ENCODE results near the gene GRB10.

Gene GRB10

DNA sequence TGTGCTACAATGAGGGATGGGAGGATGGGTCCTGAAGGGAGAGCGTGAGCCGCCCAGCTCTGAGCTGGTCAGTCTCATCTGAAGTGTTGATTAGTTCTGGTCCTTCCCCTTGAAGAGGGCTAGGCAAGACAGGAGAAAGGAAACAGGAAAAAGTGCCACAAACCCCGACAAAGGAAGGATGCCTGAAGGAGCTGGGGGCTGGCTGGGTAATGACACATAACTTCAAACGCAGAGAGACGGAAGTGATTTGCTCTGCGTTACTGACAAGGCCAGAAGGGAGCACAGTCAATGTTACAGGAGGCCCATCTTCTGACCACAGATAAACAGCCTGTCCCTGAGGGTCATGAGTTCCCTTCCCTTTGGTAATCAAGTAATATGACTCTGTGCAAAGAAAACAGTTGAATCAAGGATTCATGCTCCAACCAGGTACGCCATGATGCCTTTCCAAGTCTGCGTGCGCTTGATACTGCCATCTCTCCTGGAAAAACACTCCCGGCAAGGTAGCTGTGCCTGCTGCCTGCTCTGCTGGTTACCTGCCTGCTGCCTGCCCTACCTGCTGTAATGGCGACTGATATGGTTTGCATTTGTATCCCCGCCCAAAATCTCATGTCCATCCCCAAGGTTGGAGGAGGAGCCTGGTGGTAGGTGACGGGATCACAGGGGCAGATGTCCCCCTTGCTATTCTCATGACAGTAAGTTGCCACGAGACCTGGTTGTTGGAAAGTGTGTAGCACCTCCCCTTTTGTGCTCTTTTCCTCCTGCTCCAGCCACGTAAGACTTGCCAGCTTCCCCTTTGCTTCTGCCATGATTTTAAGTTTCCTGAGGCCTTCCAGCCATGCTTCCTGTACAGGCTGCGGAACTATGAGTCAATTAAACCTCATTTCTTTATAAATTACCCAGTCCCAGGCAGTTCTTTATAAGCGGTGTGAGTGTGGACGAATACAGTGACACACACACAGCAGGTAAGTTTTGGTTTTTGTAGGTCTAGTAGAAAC, 57.9 kb downstream of the GRB10 start:
- in situ Hi-C loops (cut with HindIII; ENCODE audit: low sequenced_read_pairs): no loop called here

DNA sequence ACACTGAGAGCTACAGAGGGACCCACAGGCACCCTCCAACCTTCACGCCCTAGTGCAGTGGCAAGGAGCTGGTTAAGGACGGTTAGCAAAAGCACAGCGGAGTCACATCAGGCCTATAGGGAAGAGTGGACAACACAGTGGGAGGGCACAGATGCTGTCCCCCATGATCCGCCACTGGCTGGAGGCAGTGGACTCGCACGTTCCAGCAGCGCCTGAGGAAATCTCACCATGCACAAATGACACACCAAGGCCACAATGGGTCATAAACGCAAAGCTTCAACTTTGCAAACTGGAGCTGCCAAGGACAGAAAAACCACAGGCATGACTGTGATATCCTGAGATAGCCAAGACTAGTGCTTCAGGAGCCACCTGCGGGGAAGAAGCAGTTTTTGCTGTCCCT, 58.8 kb downstream of the GRB10 start:
- in situ Hi-C loops (cut with HindIII; ENCODE audit: low sequenced_read_pairs): no loop called here

DNA sequence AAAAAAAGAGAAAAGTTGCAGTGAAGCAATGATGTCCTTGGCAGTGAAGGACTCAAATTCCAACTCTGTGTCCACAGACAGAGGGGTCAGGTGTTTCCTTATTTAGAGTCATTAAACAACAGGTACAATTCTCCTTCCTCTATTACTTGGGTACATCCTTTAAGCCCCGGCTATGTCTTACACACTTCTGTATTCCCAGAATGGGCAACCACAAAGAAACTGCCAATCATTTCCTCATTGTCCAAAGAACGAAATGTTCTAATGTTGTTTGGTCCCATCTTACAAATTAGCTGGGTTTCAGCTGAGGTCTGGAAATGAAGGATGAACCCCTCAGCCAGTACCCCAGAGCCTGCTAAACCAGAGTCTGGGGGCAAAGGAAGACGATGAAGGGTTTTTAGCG, 59.5 kb downstream of the GRB10 start:
- in situ Hi-C loops (cut with HindIII; ENCODE audit: low sequenced_read_pairs): no loop called here

DNA sequence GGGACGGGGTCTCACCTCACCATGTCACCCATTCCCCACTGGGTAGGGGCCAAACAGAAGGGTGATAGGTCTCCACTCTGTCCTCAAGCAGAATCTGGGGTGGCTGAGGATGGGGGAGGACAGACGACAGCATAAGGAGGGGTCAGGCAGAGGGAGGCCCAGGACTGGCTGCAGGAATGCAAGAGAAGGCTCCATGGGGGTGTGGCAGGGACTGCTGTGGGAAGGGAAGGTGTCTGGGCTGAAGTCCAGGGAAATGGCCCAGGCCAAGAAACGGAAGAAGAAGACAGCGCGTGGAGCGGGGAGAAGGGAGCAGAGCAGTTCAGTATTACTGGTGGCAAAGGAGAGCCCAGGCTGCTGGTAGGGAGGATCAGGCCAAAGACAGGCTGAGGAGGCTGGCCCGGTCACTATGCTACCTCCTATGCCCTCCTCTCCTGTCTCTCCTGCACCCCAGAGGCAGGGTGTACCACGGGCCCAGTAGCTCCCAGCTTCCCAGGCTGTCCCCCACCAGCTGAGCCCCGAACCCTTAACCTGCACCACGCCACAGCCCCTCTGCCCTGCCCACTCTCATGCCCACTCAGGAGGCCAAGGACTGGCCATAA, 60.9 kb downstream of the GRB10 start:
- in situ Hi-C loops (cut with HindIII; ENCODE audit: low sequenced_read_pairs): no loop called here

DNA sequence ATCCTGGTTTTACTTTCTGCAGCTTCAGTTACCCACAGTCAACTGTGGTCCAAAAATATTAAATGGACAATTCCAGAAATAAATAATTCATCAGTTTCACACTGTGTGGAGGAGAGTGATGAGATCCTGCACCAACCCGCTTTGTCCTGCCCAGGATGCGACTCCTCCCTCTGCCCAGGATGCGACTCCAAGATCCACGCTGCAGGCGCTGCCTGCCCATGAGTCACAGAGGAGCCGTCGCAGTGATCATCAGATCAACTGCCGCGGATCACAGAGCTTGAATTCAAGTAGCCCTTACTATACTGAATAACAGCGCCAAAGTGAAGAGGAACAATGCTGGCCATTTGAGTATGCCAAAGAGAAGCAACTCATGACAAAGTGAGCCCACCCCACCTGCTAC, 61.5 kb downstream of the GRB10 start:
- in situ Hi-C loops (cut with HindIII; ENCODE audit: low sequenced_read_pairs): no loop called here

DNA sequence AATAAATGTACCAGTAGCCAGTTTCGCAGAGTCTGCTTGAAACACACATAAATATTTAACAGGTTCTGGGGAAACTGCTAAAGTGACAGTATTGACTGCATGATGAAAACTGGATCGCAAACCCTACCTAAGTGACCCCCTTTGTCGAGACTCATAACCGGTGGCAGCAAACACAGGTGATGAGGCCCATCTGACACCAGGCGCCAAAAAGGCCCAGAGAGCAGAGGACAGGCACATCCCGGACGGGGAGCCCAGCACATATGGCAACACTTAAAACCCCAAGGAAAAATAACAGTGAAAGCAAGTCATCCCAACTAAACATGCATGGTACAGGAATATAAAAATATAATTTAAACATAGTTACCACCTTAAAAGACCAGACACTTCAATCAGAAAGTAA, 62.4 kb downstream of the GRB10 start:
- in situ Hi-C loops (cut with HindIII; ENCODE audit: low sequenced_read_pairs): no loop called here

DNA sequence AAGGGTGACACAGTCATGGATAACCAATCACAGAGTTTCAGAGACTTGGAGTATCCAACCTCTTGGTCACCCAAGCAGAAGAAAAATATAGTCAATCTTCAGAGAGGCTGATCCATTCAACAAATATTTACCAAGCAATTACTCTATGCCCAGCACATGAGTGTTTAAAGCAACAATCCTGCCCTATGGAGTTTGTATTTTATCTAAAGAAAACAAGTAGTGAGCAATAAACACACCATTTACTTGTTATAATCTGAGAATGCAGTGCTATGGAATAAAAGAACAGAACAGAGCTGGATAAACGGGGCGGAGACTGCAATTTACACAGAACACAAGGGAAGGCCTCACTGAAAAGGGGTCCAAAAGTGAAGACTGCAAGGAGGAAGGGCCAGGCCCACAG, 63.8 kb downstream of the GRB10 start:
- in situ Hi-C loops (cut with HindIII; ENCODE audit: low sequenced_read_pairs): no loop called here

DNA sequence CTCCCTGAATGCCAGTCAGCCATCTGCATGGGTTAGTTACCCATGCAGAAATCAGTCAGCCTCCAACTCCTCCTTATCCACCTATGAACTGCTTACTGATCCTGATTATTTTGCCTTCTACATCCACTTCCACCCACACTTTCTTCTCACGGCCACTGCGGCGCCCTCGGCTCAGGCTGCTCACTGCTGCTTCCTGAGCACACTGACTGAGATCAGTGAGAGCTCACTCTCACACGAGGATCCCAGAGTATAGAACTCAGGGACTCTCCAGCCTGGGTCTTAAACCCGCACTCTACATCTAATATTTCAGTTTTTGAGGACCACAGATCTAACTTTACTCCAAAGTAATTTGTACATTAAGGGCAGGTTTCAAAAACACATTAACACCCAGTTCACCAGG, 64.4 kb downstream of the GRB10 start:
- in situ Hi-C loops (cut with HindIII; ENCODE audit: low sequenced_read_pairs): no loop called here

DNA sequence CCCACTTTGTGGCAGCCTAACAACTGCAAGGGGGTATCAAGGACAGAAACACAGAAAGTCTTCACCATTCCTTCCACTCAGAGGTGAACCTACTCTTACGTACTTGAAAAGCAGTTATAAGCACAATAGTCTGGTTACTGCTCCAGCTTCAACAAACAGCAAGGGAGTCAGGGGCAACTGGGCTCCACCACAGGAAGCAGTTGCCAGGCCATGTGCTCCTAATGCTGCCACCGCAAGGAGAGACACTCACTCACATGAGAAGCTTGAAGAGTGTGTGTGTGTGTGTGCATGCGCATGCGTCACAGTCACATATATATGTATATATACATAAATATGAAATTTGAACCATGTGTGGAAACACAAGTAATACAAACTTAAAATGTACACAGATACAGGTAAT, 65.5 kb downstream of the GRB10 start:
- in situ Hi-C loops (cut with HindIII; ENCODE audit: low sequenced_read_pairs): no loop called here

DNA sequence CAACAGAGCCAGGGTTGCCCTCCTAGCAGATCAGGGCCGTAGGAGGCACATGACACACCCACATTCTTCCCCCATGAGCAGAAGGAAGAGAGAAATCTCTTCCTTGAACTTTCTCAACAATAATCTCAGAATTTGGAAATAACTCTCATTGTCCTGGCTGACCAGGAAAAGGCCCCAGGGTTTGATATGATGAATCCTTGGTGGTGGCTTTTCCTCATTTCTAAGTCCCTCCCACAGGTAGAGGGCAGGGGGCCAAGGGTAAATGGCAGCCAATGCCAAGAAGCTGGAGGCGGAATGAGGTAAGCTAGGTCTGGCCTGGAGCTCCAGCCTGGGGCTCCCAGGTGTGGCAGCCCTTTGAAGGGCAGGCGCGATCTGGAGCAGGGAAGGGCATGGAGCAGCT, 67.8 kb downstream of the GRB10 start:
- in situ Hi-C loops (cut with HindIII; ENCODE audit: low sequenced_read_pairs): no loop called here

DNA sequence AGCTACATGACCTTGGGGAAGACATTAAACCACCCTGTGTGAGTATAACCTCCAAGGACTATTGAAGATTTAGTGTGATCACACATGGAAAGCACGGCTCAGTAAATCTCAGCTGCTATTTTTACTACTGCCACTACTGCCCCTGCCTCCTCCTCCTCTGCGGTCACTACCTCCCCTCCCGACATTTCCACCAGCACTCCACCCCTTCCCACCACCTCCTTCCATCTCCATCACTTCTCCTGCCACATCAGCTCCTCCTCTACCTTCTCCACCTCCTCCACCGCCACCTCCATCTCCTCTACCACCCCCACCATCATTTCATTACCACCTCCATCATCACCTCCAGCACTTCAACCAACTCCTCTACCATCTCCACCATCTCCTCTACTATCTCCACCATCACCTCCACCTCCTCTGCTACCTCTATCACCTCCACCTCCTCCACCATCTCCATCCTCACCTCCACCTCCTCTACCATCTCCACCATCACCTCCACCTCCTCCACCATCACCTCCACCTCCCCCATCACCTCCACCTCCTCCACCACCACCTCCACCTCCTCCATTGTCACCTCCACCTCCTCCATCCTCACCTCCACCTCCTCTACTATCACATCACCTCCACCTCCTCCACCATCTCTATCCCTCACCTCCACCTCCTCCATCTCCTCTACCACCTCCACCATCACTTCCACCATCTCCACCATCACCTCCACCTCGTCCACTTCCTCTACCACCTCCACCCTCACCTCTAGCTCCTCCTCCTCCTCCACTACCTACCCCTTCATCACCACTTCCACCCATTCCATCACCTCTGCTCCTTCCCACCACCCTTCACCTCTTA, 69.4 kb downstream of the GRB10 start:
- in situ Hi-C loops (cut with HindIII; ENCODE audit: low sequenced_read_pairs): no loop called here

DNA sequence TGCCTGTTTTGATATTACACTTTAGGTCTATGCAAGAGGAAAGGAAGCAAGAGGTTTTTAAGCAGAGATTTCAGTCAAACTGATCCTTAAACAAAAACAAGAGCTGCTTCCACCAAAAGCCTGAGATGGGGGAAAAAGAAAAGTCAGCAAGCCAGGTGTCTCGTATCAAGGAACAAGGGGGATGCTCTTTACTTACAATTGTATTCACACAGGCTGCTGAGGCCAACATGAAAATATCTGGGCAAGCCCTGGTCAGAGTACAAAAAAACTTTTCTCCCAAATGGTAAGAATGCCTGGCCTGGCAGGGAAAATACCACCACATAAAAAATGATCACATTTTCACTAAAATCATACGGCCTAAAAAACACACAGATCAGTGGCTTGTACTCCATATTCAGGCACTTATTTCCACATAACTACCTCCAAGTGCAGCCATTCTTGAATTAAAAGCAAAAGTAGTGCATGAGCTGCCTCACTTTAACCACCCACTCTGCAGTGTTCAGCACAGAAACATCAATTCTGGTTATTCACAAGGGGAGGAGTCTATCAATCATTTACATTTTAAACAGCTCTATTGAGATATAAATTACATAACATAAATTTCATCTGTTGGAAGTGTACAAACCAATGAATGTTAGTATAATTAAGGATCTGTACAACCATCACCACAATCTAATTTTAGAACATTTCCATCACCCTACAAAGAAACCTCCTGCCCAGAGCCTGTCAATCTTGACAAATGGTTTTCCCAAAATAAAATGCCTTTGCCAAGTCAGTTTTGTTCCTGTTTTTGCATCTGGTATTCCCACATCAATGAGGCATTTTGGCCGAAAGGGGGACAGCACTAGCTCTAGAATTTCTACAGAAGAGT, 70.2 kb downstream of the GRB10 start:
- in situ Hi-C loops (cut with HindIII; ENCODE audit: low sequenced_read_pairs): no loop called here

DNA sequence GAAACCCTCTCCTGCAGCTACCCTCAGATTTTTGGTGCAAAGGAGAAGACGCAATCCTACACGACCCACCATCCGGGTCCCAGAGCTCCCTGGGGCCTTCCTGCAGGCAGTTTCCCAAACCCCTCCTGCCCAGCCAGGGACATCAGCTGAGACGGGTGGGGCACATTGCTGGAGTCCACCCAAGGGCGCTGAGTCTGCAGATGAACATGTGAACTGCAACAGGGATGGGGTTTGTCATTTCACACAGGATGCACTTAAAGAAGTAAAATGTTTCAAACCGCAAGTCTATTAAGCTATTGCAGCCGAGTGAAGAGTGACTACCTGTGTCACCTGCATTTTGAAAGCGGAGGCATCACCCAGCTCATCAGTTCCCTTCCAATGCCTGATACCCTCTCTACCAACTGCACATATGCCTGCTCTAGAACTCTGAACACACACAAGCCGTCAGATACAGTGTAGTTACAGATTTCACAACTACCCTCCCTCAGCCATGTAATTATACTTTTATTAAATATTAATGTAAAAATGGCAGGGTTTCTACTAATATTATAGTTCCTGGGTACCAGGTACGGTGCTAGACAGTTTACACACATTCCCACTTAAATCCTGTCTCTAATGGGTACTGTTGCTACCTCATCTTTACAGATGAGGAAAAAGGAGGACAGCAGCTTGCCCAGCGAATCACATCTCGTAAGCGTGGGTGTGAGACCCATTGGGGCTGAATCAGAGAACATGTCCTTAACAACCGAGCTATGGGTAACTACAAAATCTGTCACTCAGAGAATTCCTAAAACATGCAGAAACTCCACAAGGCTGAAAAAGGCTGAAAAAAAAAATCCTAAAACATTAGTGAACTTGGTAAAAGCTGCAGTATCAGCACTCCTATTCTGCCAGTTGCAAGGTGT, 71.2 kb downstream of the GRB10 start:
- in situ Hi-C loops (cut with HindIII; ENCODE audit: low sequenced_read_pairs): no loop called here

DNA sequence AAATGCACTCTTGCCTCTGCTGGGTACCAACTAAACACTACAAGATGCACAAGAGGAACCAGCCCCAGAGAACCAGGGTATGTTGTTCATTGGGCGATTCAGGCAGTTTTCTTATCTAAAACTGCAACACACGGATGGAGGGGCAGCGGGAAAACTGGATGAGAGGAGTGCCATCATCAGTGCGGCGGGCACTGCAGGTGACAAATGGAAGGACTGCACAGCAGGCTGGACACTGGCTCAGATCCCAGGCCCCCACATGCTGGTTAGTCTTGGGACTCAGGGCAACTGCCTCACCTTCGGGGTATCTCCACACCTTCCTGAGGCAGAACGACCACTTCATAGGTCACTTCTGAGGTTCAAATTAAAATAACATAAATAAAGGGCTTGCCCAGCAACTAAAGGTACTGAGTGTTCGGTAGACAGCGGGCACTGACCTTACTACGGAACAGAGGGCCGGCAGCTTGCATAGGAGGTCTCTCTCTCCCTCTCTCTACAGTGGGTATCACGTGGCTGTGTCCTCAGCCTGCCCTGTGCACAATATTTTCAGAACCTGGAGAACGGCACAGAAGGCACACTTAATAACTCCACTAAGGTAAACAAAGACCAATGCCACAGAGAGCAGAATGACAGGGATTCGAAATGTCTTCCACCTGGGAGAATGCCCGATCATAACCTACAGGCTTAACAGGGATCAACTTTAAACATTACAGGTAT, 72.1 kb downstream of the GRB10 start:
- in situ Hi-C loops (cut with HindIII; ENCODE audit: low sequenced_read_pairs): no loop called here

DNA sequence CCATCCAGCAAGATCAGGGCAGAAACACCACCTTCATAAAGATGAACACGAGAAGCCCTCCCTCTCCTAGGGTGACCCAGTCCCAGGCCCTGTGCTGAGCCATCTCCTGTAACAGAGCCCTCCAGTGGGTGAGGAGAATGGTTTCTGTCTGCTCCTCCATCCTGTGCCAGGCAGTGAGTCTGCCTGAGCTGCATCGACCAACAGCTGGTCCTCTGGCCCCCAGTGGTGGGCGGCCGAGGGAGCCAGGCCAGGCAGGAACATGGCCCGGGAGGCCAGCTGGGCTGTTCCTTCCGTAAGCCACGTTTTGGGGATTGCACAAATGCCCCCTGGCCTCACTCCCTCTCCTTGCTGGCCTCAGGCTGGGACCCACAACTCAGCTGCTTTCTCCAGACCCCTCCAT, 73.5 kb downstream of the GRB10 start:
- in situ Hi-C loops (cut with HindIII; ENCODE audit: low sequenced_read_pairs): no loop called here

DNA sequence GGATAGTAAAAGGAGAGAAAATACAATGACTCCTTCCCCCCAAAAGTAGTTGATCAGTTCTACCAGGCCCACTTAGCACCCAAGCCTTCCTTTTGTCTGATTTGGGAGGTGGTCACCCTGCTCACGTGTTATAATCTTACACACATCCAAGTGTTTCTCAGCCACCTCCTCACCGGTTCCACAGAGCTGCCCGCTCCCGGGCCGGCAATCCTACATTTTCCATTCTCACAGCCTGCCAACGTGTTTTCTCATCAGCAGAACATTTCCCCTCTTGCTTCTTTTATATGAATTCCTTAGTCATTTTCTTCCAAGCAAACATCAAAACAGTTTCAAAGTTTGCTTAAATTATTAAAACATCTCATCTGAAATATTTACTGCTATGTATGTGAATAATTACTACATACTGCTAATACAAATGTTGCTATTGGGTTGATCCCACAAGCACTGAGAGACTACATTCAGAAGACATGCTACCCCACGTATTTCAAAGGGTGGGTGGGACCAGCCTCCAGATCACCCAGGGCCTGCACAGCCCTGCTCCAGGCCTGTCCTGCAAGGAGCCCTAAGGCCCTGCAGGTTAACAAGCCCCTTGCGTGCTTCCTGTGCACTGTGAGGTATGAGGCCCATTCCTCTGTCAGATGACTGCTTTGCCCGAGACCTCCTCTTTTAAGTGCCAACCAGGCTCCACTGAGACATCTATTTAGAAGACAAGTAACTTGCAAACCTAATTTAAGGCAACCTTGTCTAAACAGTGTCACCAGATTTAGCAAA, 75.3 kb downstream of the GRB10 start:
- in situ Hi-C loops (cut with HindIII; ENCODE audit: low sequenced_read_pairs): no loop called here

DNA sequence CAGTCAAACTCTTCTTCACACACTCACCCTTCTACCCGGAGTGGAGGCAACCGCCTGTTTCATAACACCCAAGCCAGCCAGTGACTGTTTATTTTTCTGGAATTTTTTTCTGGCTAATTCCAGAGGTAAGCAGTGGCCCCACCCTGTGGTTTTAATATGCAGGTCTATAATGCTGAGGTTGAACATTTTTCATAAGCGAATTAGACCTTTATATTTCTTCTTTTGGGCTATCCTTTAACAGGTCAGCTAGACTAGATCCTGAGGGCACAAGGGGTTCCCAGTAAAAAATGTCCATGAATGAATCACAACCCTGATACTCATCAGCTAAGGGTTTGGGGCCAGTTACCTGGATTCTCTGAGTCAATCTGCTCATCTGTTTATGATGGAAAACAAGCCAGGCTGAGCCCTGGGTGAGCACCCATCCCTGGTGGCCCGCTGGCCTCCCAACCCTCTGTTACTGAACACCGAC, 76.2 kb downstream of the GRB10 start:
- in situ Hi-C loops (cut with HindIII; ENCODE audit: low sequenced_read_pairs): no loop called here

DNA sequence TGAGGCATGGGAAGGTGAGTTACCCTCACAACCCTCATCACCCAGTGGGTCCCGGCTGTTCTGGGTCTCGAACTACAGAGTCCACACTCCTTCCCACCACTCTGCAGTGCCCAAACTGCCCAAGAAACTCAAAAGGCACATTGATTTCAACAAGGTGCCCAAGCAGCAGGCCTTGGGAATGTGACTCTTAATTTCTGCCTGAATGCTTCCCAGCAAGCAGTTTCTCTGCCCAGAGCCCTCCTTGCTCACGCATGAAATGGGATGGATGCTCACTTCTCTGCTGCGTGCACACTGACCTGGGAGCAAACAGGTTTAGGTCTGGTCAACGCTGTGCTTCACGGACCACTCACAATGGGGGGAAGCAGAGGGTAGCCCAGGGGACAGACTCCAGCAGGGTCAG, 77.9 kb downstream of the GRB10 start:
- in situ Hi-C loops (cut with HindIII; ENCODE audit: low sequenced_read_pairs): no loop called here
